SU-DHL-6 (cell line): ENCODE results near the gene FERMT3.

ENCODE experiments used
- H2AFZ ChIP-seq: fragments of 200-600 bp; sonication (generic); 2 replicates; pipeline ENCODE4 v1.6.1; 2014; ENCODE audit warnings: low read depth, mild to moderate bottlenecking, moderate library complexity, mixed read lengths, antibody characterized with exemption, low read length; ENCODE audit not compliant: severe bottlenecking
- H3F3A ChIP-seq: fragments of 200-600 bp; shearing (Covaris generic); 2 replicates; pipeline ENCODE4 v1.6.0; 2016; ENCODE audit warnings: antibody characterized with exemption, mild to moderate bottlenecking; ENCODE audit not compliant: insufficient read depth
- H3K27ac ChIP-seq: fragments of 200-600 bp; sonication (generic); 2 replicates; pipeline ENCODE4 v1.5.1; 2016; ENCODE audit warnings: low read depth, mild to moderate bottlenecking, low read length, moderate library complexity, mixed read lengths
- H3K27me3 ChIP-seq: fragments of 200-600 bp; sonication (generic), shearing (Covaris generic); 2 replicates; pipeline ENCODE4 v1.6.0; 2014; ENCODE audit warnings: mild to moderate bottlenecking, low read length
- H3K36me3 ChIP-seq: fragments of 200-600 bp; sonication (generic); 2 replicates; pipeline ENCODE4 v1.6.1; 2014; ENCODE audit warnings: mild to moderate bottlenecking, low read length, mixed read lengths
- H3K4me2 ChIP-seq: fragments of 300-600, 200-600 bp; shearing (Covaris generic), sonication (generic); 2 replicates; pipeline ENCODE4 v1.6.0; 2014; ENCODE audit warnings: low read length, low read depth, mild to moderate bottlenecking; ENCODE audit not compliant: poor library complexity, severe bottlenecking
- H3K4me3 ChIP-seq: fragments of 200-600 bp; sonication (generic); 2 replicates; pipeline ENCODE4 v1.5.1; 2014; ENCODE audit warnings: antibody characterized with exemption, low read length, mild to moderate bottlenecking, mixed read lengths; ENCODE audit not compliant: insufficient read depth, poor library complexity, severe bottlenecking
- H3K79me2 ChIP-seq: fragments of 200-600 bp; sonication (generic); 2 replicates; pipeline ENCODE4 v1.6.1; 2014; ENCODE audit warnings: mild to moderate bottlenecking, low read length, moderate library complexity; ENCODE audit not compliant: insufficient read depth
- H3K9ac ChIP-seq: fragments of 200-600 bp; sonication (generic); 2 replicates; pipeline ENCODE4 v1.7.0; 2014; ENCODE audit warnings: mild to moderate bottlenecking, low read length
- H3K9me2 ChIP-seq: fragments of 200-600 bp; sonication (generic); replicated peaks from 2 replicates; pipeline ENCODE4 v1.6.1; 2014; ENCODE audit warnings: low read length; ENCODE audit not compliant: insufficient read depth
- H3K9me3 ChIP-seq: fragments of 200-600 bp; sonication (generic); 2 replicates; pipeline ENCODE4 v1.6.1; 2014; ENCODE audit warnings: low read length, mixed read lengths; ENCODE audit not compliant: insufficient read depth
- H4K20me1 ChIP-seq: fragments of 200-600 bp; sonication (generic); 2 replicates; pipeline ENCODE4 v1.6.1; 2014; ENCODE audit warnings: low read depth, mild to moderate bottlenecking, antibody characterized with exemption, low read length, moderate library complexity, mixed read lengths
- EZH2phosphoT487 ChIP-seq: fragments of 200-600 bp; sonication (generic), shearing (Covaris generic); conservative IDR thresholded peaks from 2 replicates; pipeline ENCODE4 v1.6.1; 2018; ENCODE audit warnings: mild to moderate bottlenecking, antibody characterized with exemption, low read length, moderate library complexity, mixed read lengths
- TF ChIP-seq, protein P1 (sequence below): fragments of 200-600 bp; sonication (generic); IDR thresholded peaks from one replicate; pipeline ENCODE4 v1.5.1; 2017; ENCODE audit warnings: antibody characterized with exemption, mild to moderate bottlenecking, low read length, moderate library complexity; ENCODE audit not compliant: insufficient read depth, poor library complexity, severe bottlenecking

The FERMT3 gene

DNA sequence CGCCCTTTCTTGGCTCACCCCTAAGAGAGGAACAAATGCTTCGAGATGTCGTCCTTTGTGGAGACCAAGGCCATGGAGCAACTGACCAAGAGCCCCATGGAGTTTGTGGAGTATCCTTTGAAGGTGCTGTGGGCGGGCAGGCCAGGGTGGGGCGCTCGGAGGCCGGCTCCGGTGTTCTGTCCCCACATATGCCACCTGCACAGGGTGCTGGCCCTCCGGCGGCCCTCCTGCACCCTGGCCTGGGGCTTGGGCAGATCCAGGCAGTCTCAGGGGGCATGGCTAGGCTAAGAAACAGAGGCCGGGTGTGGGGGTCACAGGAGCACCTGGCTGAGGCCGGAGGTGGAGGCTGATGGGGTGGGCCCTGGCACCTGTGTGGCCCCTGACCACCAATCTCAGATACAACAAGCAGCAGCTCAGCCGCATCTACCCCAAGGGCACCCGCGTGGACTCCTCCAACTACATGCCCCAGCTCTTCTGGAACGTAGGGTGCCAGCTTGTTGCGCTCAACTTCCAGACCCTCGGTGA lies 55.1 kb downstream of the FERMT3 start:
- Histone ChIP-seq H2AFZ (no peak overlapping the region), H3K79me2 (no peaks in the 10 kb centered on the region), H3K4me2 (no peak overlapping the region), H3K9ac (no peak overlapping the region), H4K20me1 (no peaks in the 10 kb centered on the region), H3K36me3 (no peaks in the 10 kb centered on the region), H3K27ac (no peak overlapping the region), H3K27me3 (no peaks in the 10 kb centered on the region), H3K4me3 (no peak overlapping the region), H3K9me3 (no peaks in the 10 kb centered on the region), H3K9me2 (no peaks in the 10 kb centered on the region), H3F3A (no peaks in the 10 kb centered on the region)
- no peak for TF ChIP-seq EZH2phosphoT487
- TF ChIP-seq, protein P1, sequence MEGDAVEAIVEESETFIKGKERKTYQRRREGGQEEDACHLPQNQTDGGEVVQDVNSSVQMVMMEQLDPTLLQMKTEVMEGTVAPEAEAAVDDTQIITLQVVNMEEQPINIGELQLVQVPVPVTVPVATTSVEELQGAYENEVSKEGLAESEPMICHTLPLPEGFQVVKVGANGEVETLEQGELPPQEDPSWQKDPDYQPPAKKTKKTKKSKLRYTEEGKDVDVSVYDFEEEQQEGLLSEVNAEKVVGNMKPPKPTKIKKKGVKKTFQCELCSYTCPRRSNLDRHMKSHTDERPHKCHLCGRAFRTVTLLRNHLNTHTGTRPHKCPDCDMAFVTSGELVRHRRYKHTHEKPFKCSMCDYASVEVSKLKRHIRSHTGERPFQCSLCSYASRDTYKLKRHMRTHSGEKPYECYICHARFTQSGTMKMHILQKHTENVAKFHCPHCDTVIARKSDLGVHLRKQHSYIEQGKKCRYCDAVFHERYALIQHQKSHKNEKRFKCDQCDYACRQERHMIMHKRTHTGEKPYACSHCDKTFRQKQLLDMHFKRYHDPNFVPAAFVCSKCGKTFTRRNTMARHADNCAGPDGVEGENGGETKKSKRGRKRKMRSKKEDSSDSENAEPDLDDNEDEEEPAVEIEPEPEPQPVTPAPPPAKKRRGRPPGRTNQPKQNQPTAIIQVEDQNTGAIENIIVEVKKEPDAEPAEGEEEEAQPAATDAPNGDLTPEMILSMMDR = no peak

DNA sequence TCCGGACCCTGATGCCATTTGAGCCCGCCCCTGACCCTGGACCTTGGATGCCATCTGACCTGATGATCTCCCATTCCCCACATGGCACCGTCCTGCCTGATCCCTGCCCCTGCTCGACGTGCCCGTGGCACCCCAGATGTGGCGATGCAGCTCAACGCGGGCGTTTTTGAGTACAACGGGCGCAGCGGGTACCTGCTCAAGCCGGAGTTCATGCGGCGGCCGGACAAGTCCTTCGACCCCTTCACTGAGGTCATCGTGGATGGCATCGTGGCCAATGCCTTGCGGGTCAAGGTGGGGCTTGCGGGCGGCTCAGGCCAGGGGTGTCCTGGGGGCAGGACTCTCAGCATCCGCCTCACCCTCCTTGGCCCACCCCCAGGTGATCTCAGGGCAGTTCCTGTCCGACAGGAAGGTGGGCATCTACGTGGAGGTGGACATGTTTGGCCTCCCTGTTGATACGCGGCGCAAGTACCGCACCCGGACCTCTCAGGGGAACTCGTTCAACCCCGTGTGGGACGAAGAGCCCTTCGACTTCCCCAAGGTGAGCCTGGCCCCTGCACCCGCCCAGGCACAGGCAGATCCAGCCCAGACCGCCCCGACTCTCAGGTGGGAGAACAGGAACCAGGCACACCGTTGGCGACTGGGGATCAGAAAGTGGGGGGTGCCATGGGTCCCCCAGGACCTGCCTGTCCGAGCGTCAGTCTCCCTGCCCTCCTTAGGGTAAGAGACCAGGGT lies 55.9 kb downstream of the FERMT3 start:
- Histone ChIP-seq H2AFZ (no peak overlapping the region), H3K4me2 (no peak overlapping the region), H3K79me2 (no peaks in the 10 kb centered on the region), H3F3A (no peaks in the 10 kb centered on the region), H3K9me2 (no peaks in the 10 kb centered on the region), H3K27ac (no peak overlapping the region), H3K9ac (no peak overlapping the region), H3K27me3 (no peaks in the 10 kb centered on the region), H3K9me3 (no peaks in the 10 kb centered on the region), H4K20me1 (no peaks in the 10 kb centered on the region), H3K36me3 (no peaks in the 10 kb centered on the region), H3K4me3 (no peak overlapping the region)
- no peak for TF ChIP-seq EZH2phosphoT487
- TF ChIP-seq, protein P1 = no peak

DNA sequence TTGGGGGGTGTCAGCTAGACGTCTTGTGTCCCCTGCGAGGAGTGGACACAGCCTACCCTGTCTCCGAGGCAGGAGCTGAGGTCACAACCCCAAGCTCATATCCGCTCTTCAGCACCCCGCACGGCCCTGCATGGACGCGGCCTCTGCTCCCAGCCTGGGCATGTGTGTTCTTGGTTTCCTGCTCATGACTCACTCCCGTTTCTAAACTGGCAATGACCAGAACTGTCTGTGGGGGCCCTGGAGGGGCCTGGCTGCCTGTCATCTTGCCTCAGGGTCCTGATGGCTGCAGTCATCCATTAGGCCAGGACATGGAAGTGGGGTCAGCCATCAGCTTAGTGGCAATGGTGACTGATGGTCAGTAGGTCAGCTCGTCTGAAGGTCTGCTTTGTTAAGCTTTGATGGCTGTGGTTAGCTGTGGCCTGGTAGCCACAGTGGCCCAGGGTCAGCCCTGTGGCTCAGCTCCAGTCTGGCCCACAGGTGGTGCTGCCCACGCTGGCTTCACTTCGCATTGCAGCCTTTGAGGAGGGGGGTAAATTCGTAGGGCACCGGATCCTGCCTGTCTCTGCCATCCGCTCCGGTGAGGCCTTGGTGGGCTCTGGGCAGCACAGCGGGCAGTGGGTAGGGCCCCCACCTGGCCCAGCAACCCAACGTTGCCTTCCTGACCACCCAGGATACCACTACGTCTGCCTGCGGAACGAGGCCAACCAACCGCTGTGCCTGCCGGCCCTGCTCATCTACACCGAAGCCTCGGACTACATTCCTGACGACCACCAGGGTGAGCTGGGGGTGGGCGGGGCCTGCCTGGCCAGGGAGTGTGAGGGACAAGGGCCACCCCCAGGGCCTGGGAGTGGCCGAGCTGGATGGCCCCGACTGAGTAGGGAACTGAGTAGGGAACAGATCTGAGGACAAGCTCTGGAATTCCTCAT lies 56.8 kb downstream of the FERMT3 start:
- Histone ChIP-seq H3K79me2 (no peaks in the 10 kb centered on the region), H3K27me3 (no peaks in the 10 kb centered on the region), H3K27ac (no peak overlapping the region), H3K4me2 (no peak overlapping the region), H3K36me3 (no peaks in the 10 kb centered on the region), H3K9ac (no peak overlapping the region), H2AFZ (no peak overlapping the region), H4K20me1 (no peaks in the 10 kb centered on the region), H3K9me3 (no peaks in the 10 kb centered on the region), H3K4me3 (no peak overlapping the region), H3F3A (no peaks in the 10 kb centered on the region), H3K9me2 (no peaks in the 10 kb centered on the region)
- TF ChIP-seq, protein P1 = no peak
- TF ChIP-seq EZH2phosphoT487 = no peak
